ENCODE measurements around the gene CACFD1. TPM values are rescaled to one million over a fixed set of nuclear protein-coding genes. Genes with fewer than 3 reads are reported as not detected.

CACFD1 gene
- total RNA-seq, 1 donor from 2014 or later: 15.0 TPM

GRCh38 chr9:133453651-133454050 lies 6.1 kb upstream of the CACFD1 start:
- H3K4me3 Mint-ChIP-seq: no peak overlapping the region
- no peak for ATAC-seq (ENCODE audit: low read depth)
- intact Hi-C loops (cut with micrococcal nuclease): no loop called here
- H3K36me3 Mint-ChIP-seq (ENCODE audit: low read depth): no peaks in the 10 kb centered on the region
- no peaks in the 10 kb centered on the region for H3K27me3 Mint-ChIP-seq
- H3K27ac Mint-ChIP-seq: no peak overlapping the region
- DNase-seq: no peak
- H3K9me3 Mint-ChIP-seq: no peaks in the 10 kb centered on the region
- ChIA-PET CTCF (no interaction called here), POLR2A (no interaction called here)
- no peaks in the 10 kb centered on the region for H3K4me1 Mint-ChIP-seq
- TF ChIP-seq, protein P1, sequence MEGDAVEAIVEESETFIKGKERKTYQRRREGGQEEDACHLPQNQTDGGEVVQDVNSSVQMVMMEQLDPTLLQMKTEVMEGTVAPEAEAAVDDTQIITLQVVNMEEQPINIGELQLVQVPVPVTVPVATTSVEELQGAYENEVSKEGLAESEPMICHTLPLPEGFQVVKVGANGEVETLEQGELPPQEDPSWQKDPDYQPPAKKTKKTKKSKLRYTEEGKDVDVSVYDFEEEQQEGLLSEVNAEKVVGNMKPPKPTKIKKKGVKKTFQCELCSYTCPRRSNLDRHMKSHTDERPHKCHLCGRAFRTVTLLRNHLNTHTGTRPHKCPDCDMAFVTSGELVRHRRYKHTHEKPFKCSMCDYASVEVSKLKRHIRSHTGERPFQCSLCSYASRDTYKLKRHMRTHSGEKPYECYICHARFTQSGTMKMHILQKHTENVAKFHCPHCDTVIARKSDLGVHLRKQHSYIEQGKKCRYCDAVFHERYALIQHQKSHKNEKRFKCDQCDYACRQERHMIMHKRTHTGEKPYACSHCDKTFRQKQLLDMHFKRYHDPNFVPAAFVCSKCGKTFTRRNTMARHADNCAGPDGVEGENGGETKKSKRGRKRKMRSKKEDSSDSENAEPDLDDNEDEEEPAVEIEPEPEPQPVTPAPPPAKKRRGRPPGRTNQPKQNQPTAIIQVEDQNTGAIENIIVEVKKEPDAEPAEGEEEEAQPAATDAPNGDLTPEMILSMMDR (IDR thresholded peaks at IDR 0.05): no peak

GRCh38 chr9:133454325-133454724 lies 5.5 kb upstream of the CACFD1 start:
- DNase-seq: no peak
- no peak overlapping the region for H3K4me3 Mint-ChIP-seq
- peaks cover 3% of the 10 kb centered on the region for H3K4me1 Mint-ChIP-seq
- H3K27ac Mint-ChIP-seq: no peak overlapping the region
- no peak for ATAC-seq (ENCODE audit: low read depth)
- ChIA-PET POLR2A (no interaction called here), CTCF (no interaction called here)
- intact Hi-C loops (cut with micrococcal nuclease): no loop called here
- no peaks in the 10 kb centered on the region for H3K27me3 Mint-ChIP-seq
- TF ChIP-seq, protein P1 (IDR thresholded peaks at IDR 0.05): no peak
- H3K36me3 Mint-ChIP-seq (ENCODE audit: low read depth): no peaks in the 10 kb centered on the region
- no peaks in the 10 kb centered on the region for H3K9me3 Mint-ChIP-seq

DNA sequence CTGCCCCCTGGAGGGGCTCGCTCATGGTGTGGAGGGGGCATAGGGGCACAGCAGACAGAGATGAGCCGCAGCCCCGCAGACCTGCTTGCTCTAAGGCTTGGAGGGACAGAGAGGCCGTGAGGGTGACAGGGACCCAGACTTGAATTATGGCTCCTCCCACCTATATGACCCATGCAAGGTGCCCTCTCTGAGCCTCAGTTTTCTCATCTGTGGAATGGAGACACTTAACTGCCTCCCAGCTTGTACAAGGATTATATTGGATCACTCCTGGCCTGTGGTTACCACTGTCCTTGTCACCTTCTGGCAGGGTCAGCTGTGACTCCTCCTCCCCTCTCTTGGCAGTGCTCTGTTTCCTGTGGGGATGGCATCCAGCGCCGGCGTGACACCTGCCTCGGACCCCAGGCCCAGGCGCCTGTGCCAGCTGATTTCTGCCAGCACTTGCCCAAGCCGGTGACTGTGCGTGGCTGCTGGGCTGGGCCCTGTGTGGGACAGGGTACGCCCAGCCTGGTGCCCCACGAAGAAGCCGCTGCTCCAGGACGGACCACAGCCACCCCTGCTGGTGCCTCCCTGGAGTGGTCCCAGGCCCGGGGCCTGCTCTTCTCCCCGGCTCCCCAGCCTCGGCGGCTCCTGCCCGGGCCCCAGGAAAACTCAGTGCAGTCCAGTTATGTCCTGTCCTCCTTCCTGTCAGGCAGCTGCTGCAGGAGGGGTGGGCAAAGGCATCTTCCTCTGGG lies 4.7 kb upstream of the CACFD1 start:
- Mint-ChIP-seq H3K9me3 (no peaks in the 10 kb centered on the region), H3K36me3 (ENCODE audit: low read depth) (no peaks in the 10 kb centered on the region), H3K4me1 (peaks cover 4% of the 10 kb centered on the region), H3K27me3 (no peaks in the 10 kb centered on the region), H3K4me3 (no peak overlapping the region), H3K27ac (no peak overlapping the region)
- POLR2A ChIA-PET: no interaction called here
- ATAC-seq (ENCODE audit: low read depth) (no peak), DNase-seq (no peak)
- TF ChIP-seq, protein P1 (IDR thresholded peaks at IDR 0.05): no peak
- CTCF ChIA-PET: no interaction called here
- intact Hi-C loops (cut with micrococcal nuclease): no loop called here

- H3K9me3 Mint-ChIP-seq: no peaks in the 10 kb centered on the region
- ChIA-PET CTCF (no interaction called here), POLR2A (no interaction called here)
- H3K4me3 Mint-ChIP-seq: no peak overlapping the region
- no peaks in the 10 kb centered on the region for H3K36me3 Mint-ChIP-seq (ENCODE audit: low read depth)
- TF ChIP-seq, protein P1 (IDR thresholded peaks at IDR 0.05): no peak
- DNase-seq (no peak), ATAC-seq (ENCODE audit: low read depth) (no peak)
- no peak overlapping the region for H3K27ac Mint-ChIP-seq
- no peaks in the 10 kb centered on the region for H3K27me3 Mint-ChIP-seq
- intact Hi-C loops (cut with micrococcal nuclease): no loop called here
- H3K4me1 Mint-ChIP-seq: peaks cover 10% of the 10 kb centered on the region
Measured at GRCh38 chr9:133455936-133456335, 3.8 kb upstream of the CACFD1 start.

GRCh38 chr9:133456409-133456808 lies 3.4 kb upstream of the CACFD1 start:
- H3K4me1 Mint-ChIP-seq: peaks cover 15% of the 10 kb centered on the region

More at GRCh38 chr9:133456409-133456808, 3.4 kb upstream of the CACFD1 start:
- H3K9me3 Mint-ChIP-seq: no peaks in the 10 kb centered on the region
- no peaks in the 10 kb centered on the region for H3K36me3 Mint-ChIP-seq (ENCODE audit: low read depth)
- H3K4me3 Mint-ChIP-seq: no peak overlapping the region
- no peak for DNase-seq
- no peaks in the 10 kb centered on the region for H3K27me3 Mint-ChIP-seq
- ChIA-PET CTCF (no interaction called here), POLR2A (no interaction called here)
- TF ChIP-seq, protein P1 (IDR thresholded peaks at IDR 0.05): no peak
- H3K27ac Mint-ChIP-seq: no peak overlapping the region
- intact Hi-C loops (cut with micrococcal nuclease): no loop called here
- no peak for ATAC-seq (ENCODE audit: low read depth)
